GM19099 (cell line): Measurements from ENCODE around the gene GUK1.

Experiments
- POLR2A ChIP-seq: IDR thresholded peaks from 3 replicates; pipeline ENCODE4 v1.6.1; 2011; ENCODE audit warnings: low read depth; ENCODE audit not compliant: insufficient read length; ENCODE audit errors: extremely low read depth

GUK1 gene

GRCh38 chr1:228140724-228141225 is 696 bp downstream of the GUK1 start:
- TF ChIP-seq POLR2A: no peak

GRCh38 chr1:228141226-228142044 is 1.4 kb downstream of the GUK1 start:
- no peak for TF ChIP-seq POLR2A

GRCh38 chr1:228142155-228142691 is 2.1 kb downstream of the GUK1 start:
- TF ChIP-seq POLR2A: no peak

GRCh38 chr1:228142701-228143136 is 2.6 kb downstream of the GUK1 start:
- TF ChIP-seq POLR2A: no peak

GRCh38 chr1:228143480-228144192 is 3.6 kb downstream of the GUK1 start:
- TF ChIP-seq POLR2A: no peak

- no peak for TF ChIP-seq POLR2A
These were observed 4.3 kb downstream of the GUK1 start for GRCh38 chr1:228144193-228144992.

- TF ChIP-seq POLR2A: no peak
These were observed 4.9 kb downstream of the GUK1 start for GRCh38 chr1:228144993-228145343.

- TF ChIP-seq POLR2A: no peak
These were observed 5.7 kb downstream of the GUK1 start for GRCh38 chr1:228145463-228146416.

GRCh38 chr1:228146417-228147150 is 6.5 kb downstream of the GUK1 start:
- TF ChIP-seq POLR2A: no peak

- no peak for TF ChIP-seq POLR2A
These were observed 7.1 kb downstream of the GUK1 start for GRCh38 chr1:228147151-228147693.

- TF ChIP-seq POLR2A: no peak
These were observed 7.7 kb downstream of the GUK1 start for GRCh38 chr1:228147768-228148167.

- TF ChIP-seq POLR2A: no peak
These were observed 8.2 kb downstream of the GUK1 start for GRCh38 chr1:228148196-228148861.
